Stimulated activated CD4-positive, alpha-beta T cell treated with anti-CD3 and anti-CD28 coated beads, Interleukin-1b, Interleukin-23, amount 100 ng/mL, for 4 hours (primary cell): ENCODE data around the gene LRP1B.

ENCODE experiments used
- DNase-seq, 2 donors: peaks; one replicate each; pipeline ENCODE4 v3.0.0-alpha.2; 2020; ENCODE audit warnings: low read depth in 2 of 2

LRP1B gene

GRCh38 chr2:140843186-140843585, 1287.6 kb downstream of the LRP1B start:
- DNase-seq, result no peak

DNA sequence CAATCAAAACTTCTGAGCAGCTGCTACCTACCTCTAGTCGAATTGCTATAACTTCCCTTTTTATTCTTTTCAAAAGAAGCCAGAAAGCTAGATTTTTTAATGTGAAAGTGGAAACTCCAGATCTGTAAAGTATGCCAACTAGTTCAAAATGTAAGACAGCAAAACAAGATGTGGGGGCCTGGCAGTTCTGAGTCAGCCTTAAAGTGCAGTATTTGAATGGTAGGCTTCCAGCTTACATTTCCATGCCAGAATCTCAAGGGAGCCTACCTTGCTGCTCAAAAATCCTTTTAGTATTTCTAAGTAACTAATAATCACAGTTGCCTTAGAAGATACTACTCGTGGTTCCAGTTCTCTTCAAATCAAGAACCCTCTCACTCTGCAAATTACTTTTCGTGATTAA, 1288.7 kb downstream of the LRP1B start:
- DNase-seq, result no peak

DNA sequence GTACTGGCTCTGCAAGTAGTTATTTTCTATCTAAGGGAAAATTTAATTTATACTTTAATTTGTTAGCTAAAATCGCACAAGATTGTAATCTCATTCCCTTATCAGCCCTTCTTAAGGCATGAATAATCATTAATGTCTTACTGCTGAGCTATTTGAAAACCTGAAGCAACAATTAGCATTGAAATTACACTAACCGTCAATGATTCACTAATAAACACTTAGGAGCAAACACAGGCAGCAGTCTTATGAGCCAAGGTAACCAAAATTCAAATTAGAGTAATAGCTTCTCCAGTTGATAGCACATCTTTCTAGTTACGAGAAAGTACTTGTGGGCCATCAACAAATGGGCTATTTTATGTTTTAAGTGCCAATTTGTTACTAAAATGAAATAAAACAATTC, 1289.7 kb downstream of the LRP1B start:
- no peak for DNase-seq

DNA sequence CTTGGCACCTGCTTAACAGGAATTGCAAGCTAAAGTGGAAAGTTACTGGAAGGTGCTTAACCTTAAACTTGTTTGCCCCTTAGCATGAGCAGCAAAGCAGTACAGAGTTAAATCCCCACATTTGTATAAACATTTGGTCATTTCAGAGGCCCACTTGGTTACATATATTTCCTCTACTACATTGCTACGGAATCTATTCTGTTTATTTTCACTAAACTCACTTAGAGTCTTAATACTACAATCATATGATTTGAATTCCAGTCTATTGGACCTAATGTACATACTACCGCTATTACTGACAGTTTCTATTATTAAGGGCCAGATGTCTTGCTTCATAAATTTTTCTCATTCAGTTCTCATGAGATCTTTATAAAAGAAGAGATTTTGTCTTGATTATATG, 1294.0 kb downstream of the LRP1B start:
- no peak for DNase-seq

DNA sequence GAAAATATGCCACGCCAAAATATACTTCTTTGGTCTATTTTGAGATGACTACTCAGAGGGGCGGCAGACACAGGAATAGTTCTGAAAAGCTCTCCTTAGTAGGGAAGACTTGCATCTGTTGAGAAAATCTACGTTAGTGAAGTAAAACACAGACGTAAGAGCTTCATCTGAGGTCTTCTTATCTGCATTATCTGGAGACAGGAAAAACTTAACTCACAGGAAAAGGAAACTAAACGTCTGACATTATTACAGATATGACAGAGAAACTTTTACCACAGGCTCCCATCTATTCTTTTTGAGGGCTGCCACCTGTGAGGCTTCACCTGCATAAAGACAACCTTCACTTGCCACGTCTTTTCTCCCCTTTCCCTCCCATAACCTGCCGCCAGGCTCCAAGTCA, 1295.7 kb downstream of the LRP1B start:
- no peak for DNase-seq

DNA sequence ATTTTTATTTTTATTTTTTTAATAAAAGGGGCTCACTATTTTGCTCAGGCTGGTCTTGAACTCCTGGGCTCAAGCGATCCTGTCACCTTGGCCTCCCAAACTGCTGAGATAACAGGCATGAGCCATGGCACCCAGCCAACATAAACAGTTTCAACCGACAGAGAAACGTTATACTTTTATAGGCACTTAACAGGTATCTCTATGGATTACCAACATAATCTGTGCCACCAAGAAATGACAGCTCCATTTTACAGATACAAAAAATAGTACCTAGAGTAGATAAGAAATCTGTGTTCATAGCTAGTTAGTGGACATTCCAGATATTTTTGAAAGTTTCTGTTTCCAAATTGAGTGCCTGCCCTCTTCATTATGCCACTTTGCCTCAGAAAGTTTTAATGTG, 1316.7 kb downstream of the LRP1B start:
- no peak for DNase-seq

- DNase-seq, result no peak
Observed at GRCh38 chr2:140808820-140809219, 1322.0 kb downstream of the LRP1B start.

GRCh38 chr2:140808211-140808610, 1322.6 kb downstream of the LRP1B start:
- DNase-seq, result no peak

- no peak for DNase-seq
Observed at GRCh38 chr2:140804700-140805260, 1326.0 kb downstream of the LRP1B start.

GRCh38 chr2:140801311-140801710, 1329.5 kb downstream of the LRP1B start:
- no peak for DNase-seq

DNA sequence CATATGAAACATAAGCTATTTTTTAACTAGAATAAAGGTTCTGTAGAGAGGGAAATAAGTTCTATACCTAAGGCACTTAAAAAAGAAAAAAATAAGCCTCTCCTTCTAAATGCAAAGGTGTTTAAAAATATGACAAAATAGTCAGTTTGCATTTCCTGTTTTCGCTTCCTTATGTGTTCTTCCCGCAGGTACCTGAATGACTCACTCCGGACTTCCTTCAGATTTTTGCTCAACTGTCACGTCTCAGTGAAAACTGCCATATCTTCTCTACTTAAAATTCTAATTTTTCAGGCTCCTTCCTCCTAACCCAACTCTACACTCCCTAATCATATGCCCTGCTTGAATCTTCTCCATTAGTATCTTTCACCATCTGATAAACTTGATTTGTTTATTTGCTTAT, 1333.1 kb downstream of the LRP1B start:
- no peak for DNase-seq

DNA sequence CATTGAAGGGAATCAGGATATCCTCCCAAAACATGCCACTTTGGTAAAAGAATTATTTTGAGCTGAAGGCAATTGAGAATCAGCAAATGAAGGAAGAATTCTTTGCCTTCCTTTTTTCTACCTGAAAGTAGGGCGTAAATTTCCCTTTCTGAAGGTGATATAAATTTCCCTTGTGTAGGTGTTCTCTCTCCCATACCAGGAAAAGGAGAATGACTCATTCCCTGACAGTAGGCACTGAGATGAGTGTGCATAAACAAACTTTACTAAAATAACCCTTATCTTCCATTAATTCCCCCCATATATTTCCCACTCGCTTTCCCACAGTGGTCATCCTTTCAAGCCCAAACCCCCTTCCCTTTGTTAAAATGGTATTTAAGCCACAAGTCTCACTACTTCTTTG, 1339.0 kb downstream of the LRP1B start:
- DNase-seq, result no peak

GRCh38 chr2:140786585-140786984, 1344.2 kb downstream of the LRP1B start:
- no peak for DNase-seq

GRCh38 chr2:140775411-140775810, 1355.4 kb downstream of the LRP1B start:
- no peak for DNase-seq

- no peak for DNase-seq
Observed at GRCh38 chr2:140770645-140771044, 1360.2 kb downstream of the LRP1B start.

- DNase-seq, result no peak
Observed at GRCh38 chr2:140761807-140762206, 1369.0 kb downstream of the LRP1B start.

DNA sequence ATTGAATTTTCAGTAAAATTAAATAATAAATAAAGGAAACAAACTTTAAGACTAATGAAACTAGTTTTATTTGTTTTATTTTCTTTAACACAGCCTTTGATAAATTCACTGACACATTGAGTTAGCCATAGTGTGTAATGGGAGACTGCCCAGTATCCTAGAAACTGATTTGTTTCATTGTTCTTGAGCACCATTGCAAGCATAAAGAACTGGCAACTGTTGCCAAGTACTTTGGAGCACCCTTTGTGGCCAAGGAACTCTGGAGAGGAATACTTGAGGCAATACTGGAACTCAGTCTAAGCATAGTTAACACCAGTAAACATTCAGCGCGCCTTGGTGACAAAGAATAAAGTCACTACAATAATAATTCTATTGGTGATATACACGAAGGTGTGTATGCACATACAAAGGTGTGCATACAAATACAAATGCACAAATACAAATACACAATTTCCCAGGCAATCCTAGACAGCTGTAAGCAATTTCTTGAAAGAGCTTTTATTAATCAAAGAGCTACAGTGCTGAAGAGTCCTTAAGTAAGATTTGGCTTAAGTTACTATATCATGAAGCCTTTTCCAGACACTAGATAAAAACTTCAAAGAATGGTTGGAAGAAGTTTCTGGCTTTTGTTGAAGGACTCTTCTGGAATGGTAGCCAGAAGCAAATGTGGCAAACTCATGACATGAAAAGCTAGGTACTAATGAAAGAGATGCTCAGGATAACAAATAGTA, 1371.2 kb downstream of the LRP1B start:
- no peak for DNase-seq

GRCh38 chr2:140747665-140748064, 1383.2 kb downstream of the LRP1B start:
- DNase-seq, result no peak

DNA sequence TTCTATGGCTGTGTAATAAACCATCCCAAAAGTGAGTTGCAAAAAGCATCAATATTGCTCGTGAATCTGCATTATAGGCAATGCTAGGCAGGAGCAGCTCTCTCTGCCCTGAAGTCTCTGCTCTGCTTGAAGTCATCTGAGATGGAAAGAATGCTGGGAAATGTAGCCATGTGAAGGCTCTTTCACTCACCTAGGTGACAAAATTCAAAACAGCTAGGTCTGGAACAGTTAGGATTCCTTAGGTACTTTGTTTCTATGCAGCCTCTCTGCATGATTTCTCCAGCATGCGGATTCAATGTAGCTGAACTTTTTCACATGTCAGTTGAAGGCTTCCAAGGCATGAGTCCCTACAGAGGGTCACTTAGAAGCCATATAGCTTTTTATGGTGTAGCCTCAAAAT, 1383.7 kb downstream of the LRP1B start:
- no peak for DNase-seq

DNA sequence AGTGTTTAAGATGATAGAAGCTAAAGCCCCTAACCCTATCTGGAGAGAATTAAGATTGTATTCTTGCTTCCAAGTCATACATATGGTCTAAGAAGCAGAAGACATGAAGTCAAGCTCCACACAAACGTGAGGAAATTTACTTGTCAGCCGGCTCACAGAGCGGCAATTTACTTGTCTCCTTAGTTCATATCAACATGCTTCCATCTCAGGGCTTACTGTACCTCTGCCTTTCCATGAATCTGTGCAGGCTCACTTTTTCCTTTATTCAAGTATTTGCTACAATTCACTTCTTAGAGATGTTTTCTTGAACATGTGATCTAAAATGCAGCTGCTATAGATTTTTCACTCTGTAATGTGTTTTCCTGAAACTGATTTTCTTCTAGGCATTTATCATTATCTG, 1386.4 kb downstream of the LRP1B start:
- DNase-seq, result no peak

DNA sequence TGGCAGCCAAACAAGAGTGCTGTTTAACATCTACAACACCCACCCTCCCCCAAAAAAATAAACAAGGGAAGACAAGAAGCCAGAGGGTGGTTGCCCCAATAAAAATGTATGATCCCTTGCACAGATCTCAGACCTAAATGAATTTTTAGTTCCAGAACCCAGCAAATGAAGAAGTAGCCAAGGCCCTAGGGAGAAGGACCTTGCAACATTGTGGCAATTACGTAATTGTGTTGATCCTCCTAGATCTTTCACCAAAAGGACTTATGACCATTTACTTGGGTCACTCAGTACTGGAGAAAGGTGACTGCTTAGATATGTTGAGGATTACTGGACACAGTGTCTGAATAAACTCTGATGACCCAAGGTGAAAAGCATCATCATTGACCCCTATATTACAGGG, 1393.8 kb downstream of the LRP1B start:
- no peak for DNase-seq

DNA sequence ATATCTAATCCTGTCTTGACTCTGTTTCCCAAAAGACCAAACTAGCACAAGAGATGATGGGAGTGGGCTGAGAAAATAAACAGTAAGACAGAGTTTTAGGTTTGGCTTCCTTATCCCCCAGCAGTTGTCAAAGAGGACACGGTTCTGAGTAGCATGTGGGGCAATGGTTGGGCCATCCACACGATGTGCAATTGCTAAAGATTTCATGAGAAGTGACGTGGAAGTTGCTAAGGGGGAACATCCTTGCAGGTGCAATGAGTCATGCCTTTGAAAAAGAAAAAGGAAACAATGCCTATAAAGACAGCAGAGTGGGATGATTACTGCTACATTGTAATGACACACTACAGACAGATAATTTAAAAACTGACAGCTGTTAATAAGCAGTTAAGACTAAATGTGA, 1395.8 kb downstream of the LRP1B start:
- no peak for DNase-seq

DNA sequence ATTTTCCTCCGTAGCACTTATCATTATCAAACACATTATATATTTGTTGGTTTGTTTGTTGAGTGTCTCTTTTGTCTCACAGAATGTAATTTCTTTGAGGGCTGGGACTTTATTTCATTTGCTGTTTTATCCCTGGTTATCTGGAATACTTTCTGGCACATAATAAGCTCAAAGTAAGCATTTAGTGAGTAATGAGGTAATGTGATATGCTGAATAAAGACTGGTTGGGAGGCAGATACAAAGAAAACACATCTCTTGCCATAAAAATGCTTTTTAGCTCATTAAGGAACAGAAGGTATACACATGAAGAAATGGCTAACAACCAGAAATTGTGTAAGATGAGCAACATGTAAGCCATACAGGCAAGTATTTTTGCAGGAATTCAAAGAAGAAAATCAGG, 1411.8 kb downstream of the LRP1B start:
- no peak for DNase-seq

GRCh38 chr2:140717481-140717880, 1413.3 kb downstream of the LRP1B start:
- no peak for DNase-seq
